ENCODE results near the gene DRD4.

- TF ChIP-seq POLR2A (IDR thresholded peaks at IDR 0.05) (no peak), CTCF (IDR thresholded peaks at IDR 0.05) (no peak)
Measured at GRCh38 chr11:609341-609811, 27.7 kb upstream of the DRD4 start.
